H9 (cell line): ENCODE results near the gene TRAPPC2L. TPM values are rescaled to one million over a fixed set of nuclear protein-coding genes. Genes with fewer than 3 reads are reported as not detected.

Experiments used
- DNase-seq: peaks from one replicate; pipeline ENCODE4 v3.0.0-alpha.2; 2017
- H2AFZ ChIP-seq: one replicate; pipeline ENCODE4 v1.6.1; 2013; ENCODE audit warnings: mild to moderate bottlenecking, low read length, control low read depth, moderate library complexity
- H2AK5ac ChIP-seq: 2 replicates; pipeline ENCODE4 v1.6.1; 2013; ENCODE audit warnings: low read length, control low read depth, mixed read lengths; ENCODE audit not compliant: insufficient read length
- H2BK120ac ChIP-seq: one replicate; pipeline ENCODE4 v1.6.1; 2013; ENCODE audit warnings: low read depth, mild to moderate bottlenecking, low read length, control low read depth, inconsistent platforms; ENCODE audit not compliant: poor library complexity, severe bottlenecking
- H2BK12ac ChIP-seq: 2 replicates; pipeline ENCODE4 v1.6.1; 2013; ENCODE audit warnings: low read length, control low read depth, mixed read lengths, low read depth; ENCODE audit not compliant: insufficient read length
- H2BK15ac ChIP-seq: 2 replicates; pipeline ENCODE4 v1.6.1; 2013; ENCODE audit warnings: low read depth, low read length, control low read depth
- H2BK20ac ChIP-seq: one replicate; pipeline ENCODE4 v1.6.1; 2013; ENCODE audit warnings: low read depth, mild to moderate bottlenecking, low read length, control low read depth, inconsistent platforms; ENCODE audit not compliant: poor library complexity, severe bottlenecking
- H2BK5ac ChIP-seq: 2 replicates; pipeline ENCODE4 v1.6.1; 2013; ENCODE audit warnings: low read length, control low read depth, mixed read lengths; ENCODE audit not compliant: insufficient read length
- H3K14ac ChIP-seq: 2 replicates; pipeline ENCODE4 v1.6.1; 2013; ENCODE audit warnings: low read length, control low read depth; ENCODE audit not compliant: insufficient read depth
- H3K18ac ChIP-seq: 2 replicates; pipeline ENCODE4 v1.6.1; 2013; ENCODE audit warnings: low read depth, mild to moderate bottlenecking, mixed read lengths, low read length, control low read depth; ENCODE audit not compliant: insufficient read length
- H3K23ac ChIP-seq: 2 replicates; pipeline ENCODE4 v1.6.1; 2013; ENCODE audit warnings: low read length, control low read depth, mixed read lengths, low read depth; ENCODE audit not compliant: insufficient read length
- H3K23me2 ChIP-seq: 2 replicates; pipeline ENCODE4 v1.6.1; 2013; ENCODE audit warnings: low read depth, mild to moderate bottlenecking, mixed read lengths, low read length, control low read depth; ENCODE audit not compliant: insufficient read length, poor library complexity, severe bottlenecking
- H3K27ac ChIP-seq: 2 replicates; pipeline ENCODE4 v1.5.1; 2013; ENCODE audit warnings: low read length, control low read depth, mixed read lengths, low read depth; ENCODE audit not compliant: insufficient read length
- H3K27me3 ChIP-seq: 2 replicates; pipeline ENCODE4 v1.6.1; 2013; ENCODE audit warnings: low read length, control low read depth, inconsistent platforms; ENCODE audit not compliant: insufficient read depth
- H3K4ac ChIP-seq: 2 replicates; pipeline ENCODE4 v1.6.1; 2013; ENCODE audit warnings: low read depth, mild to moderate bottlenecking, control low read depth, inconsistent platforms, low read length, moderate library complexity
- H3K4me1 ChIP-seq: 2 replicates; pipeline ENCODE4 v1.6.1; 2013; ENCODE audit warnings: low read length, control low read depth, inconsistent platforms; ENCODE audit not compliant: insufficient read depth
- H3K4me2 ChIP-seq: 2 replicates; pipeline ENCODE4 v1.6.1; 2013; ENCODE audit warnings: low read length, control low read depth, mixed read lengths; ENCODE audit not compliant: insufficient read length, insufficient read depth
- H3K56ac ChIP-seq: 2 replicates; pipeline ENCODE4 v1.6.1; 2013; ENCODE audit warnings: low read depth, mild to moderate bottlenecking, mixed read lengths, low read length, control low read depth; ENCODE audit not compliant: insufficient read length
- H3K79me1 ChIP-seq: 2 replicates; pipeline ENCODE4 v1.6.1; 2013; ENCODE audit warnings: low read depth, mild to moderate bottlenecking, moderate library complexity, low read length, control low read depth, inconsistent platforms; ENCODE audit not compliant: insufficient read depth, poor library complexity, severe bottlenecking
- H3K79me2 ChIP-seq: 2 replicates; pipeline ENCODE4 v1.6.1; 2013; ENCODE audit warnings: low read length, control low read depth, inconsistent platforms; ENCODE audit not compliant: insufficient read depth
- H3K9ac ChIP-seq: 2 replicates; pipeline ENCODE4 v1.6.1; 2013; ENCODE audit warnings: low read length, control low read depth, mixed read lengths; ENCODE audit not compliant: insufficient read length; ENCODE audit errors: extremely low read depth
- H3K9me3 ChIP-seq: one replicate; pipeline ENCODE4 v1.6.1; 2013; ENCODE audit warnings: low read depth, low read length, inconsistent platforms; ENCODE audit not compliant: control insufficient read depth
- H3T11ph ChIP-seq: one replicate; pipeline ENCODE4 v1.6.1; 2013; ENCODE audit warnings: mild to moderate bottlenecking, low read length, control low read depth, inconsistent platforms
- H4K20me1 ChIP-seq: one replicate; pipeline ENCODE4 v1.6.1; 2013; ENCODE audit not compliant: control insufficient read depth, insufficient read length, insufficient read depth
- H4K5ac ChIP-seq: 2 replicates; pipeline ENCODE4 v1.6.1; 2013; ENCODE audit warnings: low read depth, mild to moderate bottlenecking, mixed read lengths, low read length, control low read depth; ENCODE audit not compliant: insufficient read length
- H4K8ac ChIP-seq: replicated peaks from 2 replicates; pipeline ENCODE4 v1.6.1; 2013; ENCODE audit warnings: low read length, control low read depth, mixed read lengths, low read depth; ENCODE audit not compliant: insufficient read length
- H4K91ac ChIP-seq: 2 replicates; pipeline ENCODE4 v1.6.1; 2013; ENCODE audit warnings: low read depth, mild to moderate bottlenecking, moderate library complexity, mixed read lengths, low read length, control low read depth; ENCODE audit not compliant: insufficient read length
- H3K27ac Mint-ChIP-seq, 3 experiments: 2 replicates in 2 of 3; 3 replicates in 1 of 3; pipeline ENCODE4 v1.8.0; 2020 to 2021; ENCODE audit warnings: mixed read lengths in 3 of 3, mild to moderate bottlenecking in 1 of 3, moderate library complexity in 1 of 3
- H3K27me3 Mint-ChIP-seq: 2 replicates; pipeline ENCODE4 v1.8.0; 2021; ENCODE audit warnings: low read depth, mild to moderate bottlenecking, moderate library complexity, mixed read lengths
- H3K36me3 Mint-ChIP-seq, 3 experiments: 2 replicates in 2 of 3; 3 replicates in 1 of 3; pipeline ENCODE4 v1.8.0; 2020 to 2021; ENCODE audit warnings: low read depth in 3 of 3, mixed read lengths in 3 of 3; ENCODE audit not compliant: insufficient read depth in 1 of 3
- H3K4me1 Mint-ChIP-seq, 2 experiments: 2 replicates each; pipeline ENCODE4 v1.8.0; 2020; ENCODE audit warnings: mixed read lengths in 2 of 2
- H3K4me3 Mint-ChIP-seq, 2 experiments: 2 replicates in 1 of 2; 3 replicates in 1 of 2; pipeline ENCODE4 v1.8.0; 2020 to 2021; ENCODE audit warnings: mild to moderate bottlenecking in 2 of 2, mixed read lengths in 2 of 2, moderate library complexity in 1 of 2
- H3K9me3 Mint-ChIP-seq, 2 experiments: 2 replicates in 1 of 2; 3 replicates in 1 of 2; pipeline ENCODE4 v1.8.0; 2020; ENCODE audit warnings: mild to moderate bottlenecking in 2 of 2, mixed read lengths in 2 of 2, moderate library complexity in 1 of 2
- CTCF ChIP-seq: fragments of 200-600 bp; sonication (generic); conservative IDR thresholded peaks from 3 replicates; pipeline ENCODE4 v1.8.0; 2021; ENCODE audit warnings: antibody characterized with exemption, mild to moderate bottlenecking
- WGBS: extraction: QIAGEN DNeasy Blood & Tissue Kit; methylation state at CpG from one replicate; pipeline ENCODE4 v1.1.7; 2013; ENCODE audit warnings: missing lambda C conversion rate, low lambda C conversion rate, mixed read lengths; ENCODE audit not compliant: insufficient read length; ENCODE audit errors: extremely low coverage; 5-methylcytosine and 5-hydroxymethylcytosine counted together
- total RNA-seq: library from RNA; stranded (reverse); gene quantifications from 2 replicates; pipeline ENCODE4 v1.2.1, GENCODE V29; 2021

TRAPPC2L gene
- total RNA-seq, 1 experiment from 2014 or later: 90.3 TPM

GRCh38 chr16:88815227-88815626 lies 41.7 kb upstream of the TRAPPC2L start:
- no peak overlapping the region for H2BK15ac ChIP-seq
- H3K27ac ChIP-seq: no peak overlapping the region
- no peak overlapping the region for H3T11ph ChIP-seq
- no peak overlapping the region for H3K56ac ChIP-seq
- H3K9ac ChIP-seq: no peak overlapping the region
- H3K4ac ChIP-seq: no peak overlapping the region
- H3K79me2 ChIP-seq: peaks cover 3% of the 10 kb centered on the region; the same call in 1 of the 2 replicates
- no peak for DNase-seq
- H4K91ac ChIP-seq: no peak overlapping the region
- no peaks in the 10 kb centered on the region for H4K20me1 ChIP-seq
- H3K14ac ChIP-seq: no peak overlapping the region; the same call in 1 of the 2 replicates
- no peak overlapping the region for H3K18ac ChIP-seq
- no peak overlapping the region; a peak in 1 of 7 replicates for H3K27ac Mint-ChIP-seq
- no peak overlapping the region for H4K5ac ChIP-seq
- no peaks in the 10 kb centered on the region for H3K27me3 ChIP-seq
- no peak overlapping the region for H3K4me2 ChIP-seq
- peaks cover 0 to 8% (median 1%) of the 10 kb centered on the region in 3 experiments; a peak in 4 of 7 replicates for H3K36me3 Mint-ChIP-seq
- TF ChIP-seq CTCF: no peak
- no peaks in the 10 kb centered on the region for H3K79me1 ChIP-seq
- no peak overlapping the region for H2BK12ac ChIP-seq
- H2AFZ ChIP-seq: no peak overlapping the region
- H4K8ac ChIP-seq: no peak overlapping the region
- H2BK120ac ChIP-seq: no peak overlapping the region
- H3K23ac ChIP-seq: no peak overlapping the region
- peaks cover 4 to 7% of the 10 kb centered on the region in 2 experiments; a peak in 3 of 4 replicates for H3K4me1 Mint-ChIP-seq
- H3K23me2 ChIP-seq: peaks cover 7% of the 10 kb centered on the region
- H2AK5ac ChIP-seq: no peak overlapping the region
- no peaks in the 10 kb centered on the region; the same call in 1 of the 2 replicates for H3K27me3 Mint-ChIP-seq
- no peak overlapping the region for H2BK20ac ChIP-seq
- H3K4me3 Mint-ChIP-seq: no peak overlapping the region
- H3K4me1 ChIP-seq: no peaks in the 10 kb centered on the region
- WGBS: no CpG with 5 or more reads among the region's 10 CpGs
- H2BK5ac ChIP-seq: no peak overlapping the region
- no peaks in the 10 kb centered on the region for H3K9me3 ChIP-seq
- H3K9me3 Mint-ChIP-seq: no peaks in the 10 kb centered on the region
